Motor neuron (in vitro differentiated cells): Measurements from ENCODE around the gene EPPIN. TPM values are rescaled to one million over a fixed set of nuclear protein-coding genes. Genes with fewer than 3 reads are reported as not detected.

Experiments
- ATAC-seq, 8 experiments: fragments of 200-7000 bp; cut with Tn5 transposase; replicated peaks in 6 of 8; 2 replicates each; pipeline ENCODE4 v1.8.0; 2021; ENCODE audit warnings: mild to moderate bottlenecking in 8 of 8, moderate library complexity in 8 of 8
- H3K27ac ChIP-seq, 2 donors: fragments of 250-450 bp; sonication (Bioruptor Pico); 2 replicates each; pipeline ENCODE4 v1.9.0; 2021; ENCODE audit warnings: antibody characterized with exemption in 2 of 2, mild to moderate bottlenecking in 2 of 2, moderate library complexity in 1 of 2
- H3K4me1 ChIP-seq, 2 donors: fragments of 250-450 bp; sonication (Bioruptor Pico); replicated peaks in 1 of 2; 2 replicates each; pipeline ENCODE4 v1.6.1; 2021; ENCODE audit warnings: antibody characterized with exemption in 2 of 2, mild to moderate bottlenecking in 2 of 2, moderate library complexity in 1 of 2
- H3K4me3 ChIP-seq, 5 donors: fragments of 250-450 bp; sonication (Bioruptor Pico); 2 replicates each; pipeline ENCODE4 v1.9.0; 2021; ENCODE audit warnings: antibody characterized with exemption in 5 of 5, mild to moderate bottlenecking in 5 of 5, moderate library complexity in 4 of 5
- WGBS, 10 experiments: fragments of 450-650 bp; shearing (Covaris generic); methylation state at CpG; one replicate each; pipeline ENCODE4 v1.0.0; 2022; 5-methylcytosine and 5-hydroxymethylcytosine counted together
- in situ Hi-C, 9 experiments: fragments of 400-800 bp; cut with MboI; loops; one replicate each; pipeline ENCODE4 v1.15.0; 2021; ENCODE audit warnings: low sequenced_read_pairs in 9 of 9, low pct_unique_long_range_greater_than_20kb in 2 of 9; ENCODE audit not compliant: unreplicated experiment in 9 of 9
- total RNA-seq, 8 experiments: library from RNA; unstranded; fragments of 300-600 nt; gene quantifications; 2 replicates each; pipeline versions ENCODE4 v1.2.3 to v1.2.4, GENCODE V29; 2022

Gene EPPIN
- total RNA-seq, 8 experiments from 2014 or later: 0.27 to 1.1 (median 0.57) TPM; not detected in 2

DNA sequence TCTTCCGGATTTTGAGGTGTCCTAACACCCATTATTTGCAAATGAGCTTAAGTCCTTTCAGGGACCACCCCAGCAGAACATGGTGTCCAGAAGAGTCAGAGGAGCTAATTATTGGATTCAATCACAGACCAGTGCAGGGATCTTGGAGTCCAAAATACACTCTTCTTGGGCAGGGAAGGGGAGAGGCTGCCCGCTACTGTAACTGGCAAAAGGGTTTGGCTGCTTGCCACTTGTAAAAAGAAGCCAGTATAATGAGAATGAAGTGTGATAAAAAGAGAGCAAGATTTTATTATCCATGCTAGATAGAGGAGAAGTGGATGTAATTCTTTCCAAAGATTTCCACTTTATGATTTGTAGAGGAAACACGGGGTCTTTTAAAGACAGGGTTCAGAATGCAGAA lies 51.0 kb downstream of the EPPIN start:
- no peak for ATAC-seq

DNA sequence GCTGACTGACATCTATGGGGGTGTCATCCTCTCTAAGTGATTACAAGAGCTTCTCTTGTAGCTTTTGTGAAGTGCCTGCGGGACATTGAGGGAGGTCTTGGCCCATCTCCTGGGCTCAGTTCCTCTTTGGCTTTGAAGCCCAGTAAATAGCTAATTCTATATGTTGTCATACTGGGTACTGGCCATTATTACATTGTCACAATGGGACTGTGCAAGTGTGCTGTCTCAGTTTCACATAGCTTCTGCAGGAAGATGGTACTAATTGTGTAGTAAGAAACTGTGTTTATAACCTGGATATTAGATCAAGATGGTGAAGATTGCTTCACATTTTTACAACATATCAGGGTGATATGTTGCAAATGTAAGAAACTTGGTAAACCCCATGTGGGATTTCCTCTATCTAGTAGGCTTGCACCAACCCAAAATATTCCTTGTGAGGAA lies 51.7 kb downstream of the EPPIN start:
- no peaks in the 10 kb centered on the region for H3K4me1 ChIP-seq
- no peak for ATAC-seq
- 0 to 80% (median 43%) methylated on average over 1 of the region's 1 CpG; no CpG with 5 or more reads in 7 of the 10 experiments for WGBS, 10 experiments
- H3K4me3 ChIP-seq: no peak overlapping the region
- no peak overlapping the region for H3K27ac ChIP-seq
- in situ Hi-C loops: no loop called here

More for the DNA sequence above, 51.0 kb downstream of the EPPIN start:
- Histone ChIP-seq H3K27ac (no peak overlapping the region), H3K4me3 (no peak overlapping the region), H3K4me1 (no peaks in the 10 kb centered on the region)
- in situ Hi-C loops: no loop called here
- 0 to 84% (median 63%) methylated on average over 1 to 3 of the region's 3 CpGs; no CpG with 5 or more reads in 2 of the 10 experiments for WGBS, 10 experiments

Other genes with a start within 250 kb of the EPPIN start
- gene RBPJL, start 240.6 kb downstream of the EPPIN start, total RNA-seq: under 1 TPM in 1 of 8 experiments, not detected in 7; 0.62 TPM
- gene MATN4, start 239.1 kb downstream of the EPPIN start, total RNA-seq: under 1 TPM in 4 of 8 experiments, not detected in 4; 0.08 to 0.31 (median 0.20) TPM
- gene SDC4, start 199.0 kb downstream of the EPPIN start, total RNA-seq: 10 to 100 TPM in 4 of 8 experiments, 1 to 10 TPM in 4; 1.6 to 94.9 (median 13.3) TPM
- 10 to 100 TPM; 17.3 to 49.8 (median 21.9) TPM for gene SYS1, start 184.2 kb downstream of the EPPIN start, total RNA-seq
- 1 to 10 TPM in 6 of 8 experiments, under 1 TPM in 2; 0.81 to 1.8 (median 1.3) TPM for gene TP53TG5, start 169.1 kb downstream of the EPPIN start, total RNA-seq
- gene DBNDD2, start 139.1 kb downstream of the EPPIN start, total RNA-seq: 10 to 100 TPM in 5 of 8 experiments, 1 to 10 TPM in 3; 4.8 to 35.4 (median 11.8) TPM
- gene PIGT, start 131.3 kb downstream of the EPPIN start, total RNA-seq: 100 to 1,000 TPM in 1 of 8 experiments, 10 to 100 TPM in 7; 29.9 to 134 (median 58.8) TPM
- gene WFDC2, start 77.6 kb downstream of the EPPIN start, total RNA-seq: 10 to 100 TPM in 1 of 8 experiments, 1 to 10 TPM in 6, not detected in 1; 1.2 to 10.0 (median 2.6) TPM
- not detected for gene SPINT3, start 31.8 kb downstream of the EPPIN start, total RNA-seq
- not detected for gene WFDC6, start 7.9 kb downstream of the EPPIN start, total RNA-seq
- not detected for gene WFDC8, start 31.9 kb upstream of the EPPIN start, total RNA-seq
- not detected for gene WFDC10A, start 82.3 kb upstream of the EPPIN start, total RNA-seq
- gene WFDC9, start 83.9 kb upstream of the EPPIN start, total RNA-seq: not detected
- not detected for gene WFDC11, start 122.8 kb upstream of the EPPIN start, total RNA-seq
- not detected for gene WFDC13, start 154.6 kb upstream of the EPPIN start, total RNA-seq
- not detected for gene WFDC10B, start 157.6 kb upstream of the EPPIN start, total RNA-seq
- gene SPINT4, start 174.9 kb upstream of the EPPIN start, total RNA-seq: not detected
- 1 to 10 TPM in 4 of 8 experiments, under 1 TPM in 3, not detected in 1; 0.64 to 2.9 (median 1.1) TPM for gene WFDC3, start 244.5 kb upstream of the EPPIN start, total RNA-seq
- 10 to 100 TPM; 15.1 to 46.3 (median 31.3) TPM for gene DNTTIP1, start 244.6 kb upstream of the EPPIN start, total RNA-seq